Transverse colon (tissue), 4 donors: ENCODE measurements around the gene MET.

ENCODE experiments used
- CTCF ChIP-seq, 5 experiments: fragments of 200-600 bp in 3 of 5; fragments of 450-650 bp in 2 of 5; sonication (generic) in 3 of 5; IDR thresholded peaks; 1 replicate in 2 of 5; 2 replicates in 3 of 5; pipeline ENCODE4 v1.5.1; 2016 to 2017; ENCODE audit warnings: antibody characterized with exemption in 5 of 5, inconsistent platforms in 3 of 5, mild to moderate bottlenecking in 2 of 5, moderate library complexity in 1 of 5
- EP300 ChIP-seq: sonication (generic); formaldehyde crosslinking; IDR thresholded peaks from one replicate; pipeline ENCODE4 v1.6.1; 2017; ENCODE audit warnings: antibody characterized with exemption, low read depth
- POLR2A ChIP-seq: fragments of 450-650 bp; IDR thresholded peaks from one replicate; pipeline ENCODE4 v1.6.1; 2016; ENCODE audit warnings: antibody characterized with exemption, mild to moderate bottlenecking, moderate library complexity
- POLR2AphosphoS5 ChIP-seq, 3 donors: sonication (generic); formaldehyde crosslinking; IDR thresholded peaks; one replicate each; pipeline ENCODE4 v1.6.1; 2016; ENCODE audit warnings: antibody characterized with exemption in 3 of 3

- TF ChIP-seq EP300: no peak
- TF ChIP-seq CTCF (IDR thresholded peaks at IDR 0.05): no peak
- no peak for TF ChIP-seq POLR2AphosphoS5 (IDR thresholded peaks at IDR 0.05)
- TF ChIP-seq POLR2A: no peak
Observed at GRCh38 chr7:116757283-116757682, 85.3 kb downstream of the MET start.
